DMS53 treated with DMSO at 0.1 percent for 48 hours (cell line): ENCODE data around the gene GPATCH11.

ENCODE experiments used
- DNase-seq: peaks from one replicate; lab custom pipeline; 2025; ENCODE audit not compliant: unreplicated experiment; lab: John Stamatoyannopoulos, UW

GPATCH11 gene

DNA sequence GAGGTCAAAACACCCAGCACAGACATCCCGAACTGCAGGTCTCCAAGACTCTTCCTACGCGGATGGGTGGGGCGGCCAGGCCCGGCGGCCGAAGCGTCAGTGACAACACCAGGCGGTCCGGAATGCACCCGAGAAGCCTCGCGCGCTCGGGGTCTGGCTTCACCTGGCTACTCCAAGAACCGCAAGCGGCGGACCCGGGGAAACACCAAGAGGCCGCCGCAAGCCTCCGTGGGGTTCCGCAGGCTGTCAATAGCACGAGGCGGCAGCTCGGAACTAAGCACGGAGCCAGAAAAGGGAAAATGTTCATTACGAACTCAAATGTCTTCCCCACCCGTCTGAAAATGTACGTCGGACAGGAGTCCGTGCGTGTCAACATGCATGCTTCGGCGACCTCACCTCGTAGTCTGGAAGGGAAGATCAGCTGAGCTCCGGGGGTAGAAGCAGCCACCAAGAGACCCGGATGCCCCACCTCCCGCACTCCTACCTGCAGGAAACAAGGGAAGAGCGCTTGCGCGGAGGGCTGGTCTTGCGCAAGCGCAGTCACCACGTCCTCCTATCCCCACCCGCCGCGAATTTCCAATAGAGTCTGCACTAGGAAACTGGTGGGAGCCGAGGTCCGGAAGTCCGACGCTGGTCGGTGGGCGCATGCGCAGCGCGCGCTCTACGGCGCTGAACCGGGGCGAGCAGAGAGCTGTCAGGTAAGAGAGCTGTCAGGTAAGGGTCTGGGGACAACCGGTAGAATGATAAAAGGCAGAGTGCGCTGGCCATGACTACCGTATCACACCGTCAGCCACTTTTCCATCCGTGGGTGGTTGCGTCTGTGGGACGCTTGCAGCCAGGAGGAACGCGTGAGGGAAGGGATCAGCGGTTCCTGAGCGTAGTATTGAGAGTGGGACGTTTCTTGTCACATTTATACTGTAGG, at the start of gene GPATCH11, which contains the start of gene HEATR5B:
TSS of gene GPATCH11 (plus strand) at position 646 of the 922 bp plus-strand sequence. CDS start 3,864 bp downstream, outside the sequence.
TSS of gene HEATR5B (minus strand) at position 500 of the 922 bp plus-strand sequence. CDS start 958 bp downstream, outside the sequence.
- peak; percentile 91 for DNase-seq

DNA sequence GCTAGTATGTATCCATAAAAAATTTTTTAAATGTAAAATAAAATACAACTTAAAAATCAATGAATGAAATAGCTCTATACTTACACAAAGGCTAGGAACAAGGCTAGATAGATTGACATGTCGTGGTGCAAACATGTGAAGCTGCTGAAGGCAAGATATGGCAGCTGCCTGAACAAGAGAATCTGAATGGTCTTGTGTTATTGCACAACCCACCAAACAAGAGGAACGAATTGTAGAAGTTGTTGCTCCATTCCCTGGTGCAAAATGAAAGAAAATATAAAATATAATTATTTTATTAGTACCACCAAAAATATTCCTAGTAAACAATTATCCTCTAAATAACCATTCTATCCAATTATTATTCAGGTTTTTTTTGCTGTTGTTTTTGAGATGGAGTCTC, 46.5 kb upstream of the GPATCH11 start:
- DNase-seq, result no peak

DNA sequence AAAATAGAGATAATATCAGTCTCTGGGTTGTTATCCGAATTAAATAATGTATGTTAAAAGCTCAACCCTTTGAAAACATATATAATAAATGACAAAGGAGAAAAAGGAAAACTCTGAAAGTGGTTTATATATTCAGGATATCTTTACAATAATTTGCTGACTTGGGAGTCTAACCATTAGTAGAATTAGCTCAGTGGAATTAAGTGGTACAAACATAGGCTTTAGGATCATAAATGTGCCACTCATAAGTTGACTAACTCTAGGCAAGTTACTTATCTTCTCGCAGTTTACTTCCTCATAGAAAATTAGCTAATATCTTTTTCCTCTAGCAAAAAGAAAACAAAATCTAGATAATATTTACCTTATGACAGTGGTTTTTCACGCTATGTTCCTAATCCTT, 44.7 kb upstream of the GPATCH11 start:
- no peak for DNase-seq

DNA sequence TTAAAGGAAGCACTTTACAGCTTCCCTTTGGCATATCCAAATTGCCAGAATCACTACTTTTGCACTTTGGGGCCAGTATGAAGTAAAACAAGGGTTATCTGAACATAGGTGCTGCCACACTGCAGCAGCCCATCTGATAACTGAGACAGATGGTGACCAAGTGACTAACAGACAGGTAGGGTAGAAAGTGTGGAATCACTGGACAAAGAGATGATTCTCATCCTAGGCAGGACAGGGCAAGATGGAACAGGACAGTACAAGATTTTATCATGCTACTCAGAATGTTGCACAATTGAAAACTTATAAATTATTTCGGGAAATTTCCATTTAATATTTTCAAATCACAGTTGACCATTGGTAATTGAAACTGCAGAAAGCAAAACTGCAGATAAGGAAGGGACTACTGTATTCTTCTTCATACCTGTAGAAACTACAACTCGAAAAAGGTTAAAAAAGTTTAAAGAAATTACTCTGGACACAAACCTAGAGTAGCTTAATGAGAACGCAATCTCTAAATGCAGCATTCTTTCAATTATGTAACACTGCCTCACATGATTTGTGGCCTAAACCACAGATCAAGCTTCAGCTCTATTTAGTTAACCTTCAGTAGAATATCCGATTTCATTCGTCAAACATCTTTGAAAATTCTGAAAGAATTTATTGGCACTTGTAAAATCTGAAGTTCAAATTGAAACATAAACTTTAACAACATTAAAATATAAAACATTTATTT, 31.6 kb upstream of the GPATCH11 start:
- no peak for DNase-seq

DNA sequence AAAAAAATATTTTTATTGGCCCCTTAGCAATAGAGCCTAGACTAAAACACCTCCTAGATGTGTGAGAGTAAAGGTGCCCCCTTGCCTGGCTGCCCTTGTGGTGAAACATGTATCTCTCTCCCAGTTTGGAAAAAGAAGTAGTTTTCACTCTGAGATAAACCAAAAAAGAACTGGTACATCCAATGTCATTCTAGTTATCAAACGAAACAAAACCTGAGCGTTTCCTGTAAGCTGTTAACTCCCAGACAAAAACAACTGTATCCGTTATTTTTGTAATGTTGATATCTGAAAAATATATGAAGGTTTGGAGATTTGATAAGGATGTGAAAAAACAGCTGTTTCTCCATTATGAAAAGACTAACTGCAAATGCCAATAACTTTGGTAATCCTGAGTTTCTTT, 24.5 kb upstream of the GPATCH11 start:
- no peak for DNase-seq

DNA sequence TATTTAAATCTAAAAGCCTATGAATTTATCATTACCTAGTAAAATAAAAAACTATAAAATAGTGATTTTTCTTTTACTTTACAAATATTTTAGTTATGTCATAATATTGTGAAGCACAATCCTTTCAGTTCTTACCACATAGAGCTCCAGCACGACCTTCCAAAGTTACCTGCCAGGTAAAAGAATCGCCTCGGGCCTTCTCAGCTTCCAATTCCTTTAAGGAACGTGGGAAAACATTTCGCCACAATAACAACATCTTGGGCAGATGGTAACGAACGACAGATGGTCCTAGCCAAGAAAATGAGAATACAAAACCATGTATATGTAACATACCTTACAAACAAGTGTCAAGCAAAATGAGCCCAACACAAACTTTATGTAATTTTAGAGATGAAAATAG, 23.9 kb upstream of the GPATCH11 start:
- DNase-seq, result no peak

DNA sequence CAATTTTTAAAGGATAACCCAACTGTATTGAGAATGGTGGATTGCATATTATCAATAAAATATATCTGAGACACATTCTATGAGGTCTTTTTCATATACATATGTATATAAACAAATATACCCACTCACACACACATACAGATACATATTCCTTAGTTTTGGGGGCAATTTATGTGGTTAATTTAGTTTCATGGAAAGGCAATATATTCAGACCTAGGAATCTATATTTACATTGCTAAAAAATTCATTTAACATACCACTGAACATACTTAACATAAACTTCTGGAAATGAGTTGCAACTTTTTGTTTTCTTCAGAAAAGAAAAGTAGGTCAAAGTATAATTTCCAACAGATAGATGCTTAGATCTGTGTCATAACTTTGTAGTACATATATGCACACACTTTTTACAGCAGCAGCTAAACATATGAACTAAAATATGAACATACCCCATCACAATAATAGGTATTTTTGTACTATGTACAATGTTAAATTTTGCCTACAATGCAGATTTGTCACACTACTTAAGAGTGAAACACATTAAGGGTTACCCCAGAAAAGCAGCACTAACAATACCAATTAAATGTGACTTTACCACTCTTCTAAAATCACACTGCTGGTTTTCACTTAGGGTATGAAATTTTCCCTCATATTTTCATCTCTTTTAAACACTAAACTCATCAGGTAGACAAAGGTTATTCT, 23.2 kb upstream of the GPATCH11 start:
- no peak for DNase-seq

DNA sequence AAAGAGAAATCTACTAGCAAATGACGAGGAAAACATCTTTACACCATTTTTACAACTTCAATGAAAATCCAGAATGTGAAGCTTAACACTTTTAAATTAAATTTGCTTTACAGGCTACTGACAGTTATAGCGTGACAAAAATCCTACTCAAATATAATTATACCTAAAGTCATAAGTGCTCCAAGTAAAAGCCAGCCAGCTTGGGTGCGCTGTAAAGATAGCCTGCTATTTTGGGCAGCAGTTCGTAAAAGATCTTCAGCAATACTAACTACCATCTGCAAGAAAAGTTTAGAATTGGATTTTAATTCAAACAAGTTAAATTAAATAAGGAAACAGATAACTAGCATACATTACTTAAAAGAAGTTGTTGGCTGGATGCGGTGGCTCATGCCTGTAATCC, 22.5 kb upstream of the GPATCH11 start:
- no peak for DNase-seq

DNA sequence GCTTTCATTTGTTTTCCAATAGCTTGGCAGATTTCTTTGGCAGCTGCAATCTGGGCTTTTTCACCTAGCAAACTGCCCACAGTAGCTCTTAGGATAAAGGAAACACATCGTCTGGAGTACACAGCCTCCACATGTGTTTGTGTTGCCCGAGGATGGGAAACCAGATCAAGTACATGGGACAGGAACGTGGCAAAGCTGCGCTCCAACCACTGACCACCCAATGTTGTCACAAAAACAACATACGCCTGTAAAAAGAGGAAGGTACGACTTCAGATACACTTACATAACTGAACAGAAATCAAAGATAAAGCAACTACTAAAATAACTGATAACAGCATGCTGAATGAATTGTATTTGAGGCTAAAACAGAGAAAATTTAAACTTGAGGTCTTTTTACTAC, 15.6 kb upstream of the GPATCH11 start:
- DNase-seq, result no peak

DNA sequence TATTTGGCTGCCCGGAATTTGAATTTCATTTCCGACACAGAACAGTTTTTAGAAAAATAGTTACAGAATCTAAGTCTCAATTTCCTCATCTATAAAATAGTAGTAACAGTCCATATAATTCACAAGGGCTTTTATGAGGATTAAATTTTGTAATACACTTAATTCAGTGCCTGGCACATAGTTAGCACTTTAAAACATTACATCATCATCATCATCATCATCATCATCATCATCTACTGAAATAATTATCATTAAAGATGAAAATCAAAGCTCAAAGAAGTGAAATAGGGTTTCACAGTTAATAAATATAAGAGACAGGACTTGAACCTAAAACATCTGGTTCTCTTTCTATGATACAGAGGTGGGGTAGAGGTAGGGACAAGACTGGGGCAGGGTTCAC, 13.4 kb upstream of the GPATCH11 start:
- DNase-seq, result no peak

DNA sequence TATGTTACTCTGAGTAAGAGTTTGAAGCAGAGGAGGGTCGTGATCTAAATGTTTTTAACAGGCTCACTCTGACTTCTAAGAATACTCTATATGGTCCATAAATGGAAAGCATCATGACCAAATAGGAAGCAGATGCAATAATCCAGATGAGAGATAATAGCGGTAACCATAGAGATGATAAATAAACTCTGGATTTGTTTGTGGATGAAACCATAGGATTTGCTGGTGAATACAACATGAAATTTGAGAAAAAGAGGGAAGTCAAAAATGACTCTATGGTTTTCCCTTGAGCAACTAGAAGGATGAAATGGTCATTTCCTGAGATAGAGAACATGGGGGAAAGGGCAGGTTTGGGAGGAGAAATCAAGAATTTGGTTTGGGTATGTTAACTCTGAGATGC, 4.1 kb upstream of the GPATCH11 start:
- DNase-seq, result no peak

DNA sequence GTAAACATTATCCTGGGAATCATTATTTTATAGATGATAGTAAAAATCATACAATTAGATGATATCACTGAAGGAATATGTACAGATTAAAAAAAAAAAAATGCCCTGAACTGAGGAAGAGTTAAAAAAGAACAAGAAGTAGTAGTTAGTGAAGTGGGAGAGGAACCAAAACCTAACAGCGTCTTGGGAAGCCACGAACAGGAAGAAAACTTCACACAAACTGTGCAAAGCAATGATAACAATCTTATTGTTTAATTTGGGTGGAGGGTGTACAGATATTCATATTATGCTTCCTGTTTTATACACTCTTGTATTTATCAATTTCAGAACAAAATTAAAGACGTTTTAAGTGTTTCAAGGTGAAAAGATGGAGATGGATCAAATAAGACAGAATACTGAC, 3.6 kb upstream of the GPATCH11 start:
- DNase-seq, result no peak

DNA sequence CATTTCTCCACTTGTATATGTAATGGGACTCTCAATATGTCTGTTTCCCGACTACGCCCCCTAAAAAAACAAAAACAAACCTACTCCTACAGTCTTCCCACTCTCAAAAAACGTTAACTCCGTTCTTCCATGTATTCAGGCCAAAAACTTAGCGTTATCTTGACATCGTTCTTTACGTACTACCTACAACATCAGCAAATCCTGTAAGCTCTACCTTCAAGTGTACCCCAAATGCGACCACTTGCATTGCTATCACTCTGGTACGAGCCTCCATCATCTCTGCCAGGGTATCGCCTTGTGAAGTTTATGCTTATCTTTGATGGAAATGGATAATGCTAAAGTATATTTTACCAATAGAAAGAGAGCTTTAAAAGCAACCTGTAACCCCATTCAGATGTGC, 479 bp downstream of the GPATCH11 start:
- no peak for DNase-seq

DNA sequence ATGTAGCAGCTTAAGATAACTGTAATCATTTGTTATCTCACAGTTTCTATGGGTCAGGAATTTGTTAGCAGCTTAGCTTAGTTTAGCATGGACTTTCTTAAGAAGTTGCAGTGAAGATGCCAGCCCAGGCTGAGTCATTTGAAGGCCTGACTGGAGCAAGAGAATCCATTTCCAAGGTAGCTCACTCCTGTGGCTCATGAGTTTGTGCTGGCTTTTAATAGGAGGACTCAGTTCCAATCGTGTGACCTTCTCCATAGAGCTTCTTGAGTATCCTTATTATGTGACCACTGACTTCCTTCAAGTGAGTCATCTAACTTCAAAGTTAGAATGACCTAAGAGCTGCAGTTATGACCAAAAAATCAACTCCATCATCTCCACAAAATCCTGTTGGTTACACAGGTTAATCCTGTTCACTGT, 1.4 kb downstream of the GPATCH11 start:
- no peak for DNase-seq

DNA sequence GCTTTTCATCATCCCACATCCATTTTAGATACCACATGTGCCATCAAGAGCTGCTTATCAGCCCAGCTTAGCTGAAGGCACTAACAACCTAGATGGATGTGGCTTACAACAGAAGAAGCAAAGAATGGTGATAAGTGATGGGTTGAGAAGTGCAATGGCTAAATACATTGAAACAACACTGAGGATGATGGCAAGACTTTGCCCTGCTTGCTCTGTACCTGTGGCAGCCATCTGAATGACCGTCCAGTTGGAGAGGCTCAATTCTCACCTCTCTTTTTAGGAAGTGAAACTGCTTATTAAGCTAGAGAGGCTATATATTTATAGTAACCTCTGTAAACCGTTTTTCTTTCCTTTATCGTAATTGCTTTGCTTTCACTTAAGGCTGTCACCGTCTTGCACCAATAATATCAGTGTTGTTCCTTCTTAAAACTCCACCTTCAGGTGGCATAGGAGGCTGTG, 5.7 kb downstream of the GPATCH11 start:
- DNase-seq, result no peak

DNA sequence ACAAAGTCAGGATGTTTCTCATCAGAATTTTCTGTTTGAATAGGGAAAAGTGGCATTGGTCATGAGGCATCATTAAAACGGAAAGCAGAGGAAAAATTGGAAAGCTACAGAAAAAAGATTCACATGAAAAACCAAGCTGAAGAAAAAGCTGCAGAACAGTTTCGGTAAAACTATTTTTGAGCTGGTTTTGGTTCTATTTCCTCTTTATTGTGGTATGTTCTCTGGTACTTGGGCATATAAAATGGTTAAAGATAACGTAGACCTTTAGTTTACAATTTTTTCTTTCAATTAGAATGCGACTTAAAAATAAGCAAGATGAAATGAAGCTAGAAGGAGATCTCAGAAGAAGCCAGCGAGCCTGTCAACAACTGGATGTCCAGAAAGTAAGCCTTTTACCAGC, 7.6 kb downstream of the GPATCH11 start:
- no peak for DNase-seq

DNA sequence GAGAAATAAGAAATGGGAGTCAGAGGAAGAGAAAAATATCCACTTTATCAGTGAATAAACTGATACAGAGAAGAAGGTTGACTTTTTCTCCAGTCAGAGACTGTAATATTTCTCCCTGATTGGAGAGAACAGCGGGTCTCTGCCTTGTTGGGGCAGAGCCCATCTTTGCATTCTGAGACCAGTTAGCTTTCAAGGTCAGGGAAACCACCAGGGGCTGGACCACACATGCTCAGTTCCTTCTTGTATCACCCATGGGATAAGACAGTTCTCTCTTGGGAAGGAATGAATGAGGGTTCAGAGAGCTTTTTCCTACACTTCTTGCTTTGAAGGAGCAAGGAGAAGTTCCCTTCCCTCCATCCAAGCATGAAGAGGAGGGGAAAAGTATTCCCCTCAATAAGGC, 12.2 kb downstream of the GPATCH11 start:
- no peak for DNase-seq

DNA sequence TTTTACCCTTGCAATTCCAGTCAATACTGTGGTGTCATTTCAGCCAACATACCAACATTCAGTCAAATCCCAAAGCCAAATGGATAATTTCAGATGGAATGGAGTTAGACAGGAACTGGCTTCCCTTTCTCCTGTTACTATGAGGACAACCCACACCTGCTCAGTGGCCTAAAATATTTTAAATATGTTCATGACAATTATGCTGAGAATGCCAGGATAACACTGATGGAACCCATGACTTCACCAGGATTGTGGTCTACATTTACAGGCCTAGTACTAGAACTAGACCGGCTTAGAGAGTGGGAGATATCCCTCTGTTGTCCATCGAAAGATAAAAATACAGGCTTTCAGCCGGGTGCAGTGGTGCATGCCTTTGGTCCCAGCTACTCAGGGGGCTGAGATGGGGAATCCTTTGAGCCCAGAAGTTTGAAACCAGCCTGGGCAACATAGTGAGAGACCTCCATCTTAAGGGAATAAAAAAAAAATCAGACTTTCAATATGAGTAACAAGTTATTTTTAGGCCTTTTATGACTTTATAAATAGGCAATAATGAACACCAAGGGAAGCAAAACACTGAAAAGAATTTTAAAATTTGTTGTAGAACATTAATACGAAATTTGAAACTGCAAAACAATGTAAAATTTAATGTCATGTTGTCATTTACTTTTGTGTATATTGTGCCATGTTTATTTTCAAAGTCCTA, 14.2 kb downstream of the GPATCH11 start:
- no peak for DNase-seq

DNA sequence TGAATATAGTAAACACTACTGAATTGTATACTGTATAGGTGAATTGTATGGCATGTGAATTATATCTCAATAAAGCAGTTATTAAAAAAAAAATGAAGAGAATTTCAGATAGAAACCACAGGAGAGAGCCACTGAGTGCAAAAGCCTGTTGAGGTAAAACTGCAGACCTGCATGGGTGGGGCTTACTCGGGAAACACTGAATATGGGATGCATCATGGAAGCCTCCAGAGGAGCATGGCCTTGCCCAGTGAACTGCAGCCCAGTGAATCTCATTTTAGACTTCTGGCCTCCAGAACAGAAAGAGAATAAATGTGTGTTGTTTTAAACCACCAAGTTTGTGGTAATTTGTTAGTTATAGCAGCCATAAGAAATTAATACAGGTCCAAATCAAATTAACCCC, 15.7 kb downstream of the GPATCH11 start:
- no peak for DNase-seq

DNA sequence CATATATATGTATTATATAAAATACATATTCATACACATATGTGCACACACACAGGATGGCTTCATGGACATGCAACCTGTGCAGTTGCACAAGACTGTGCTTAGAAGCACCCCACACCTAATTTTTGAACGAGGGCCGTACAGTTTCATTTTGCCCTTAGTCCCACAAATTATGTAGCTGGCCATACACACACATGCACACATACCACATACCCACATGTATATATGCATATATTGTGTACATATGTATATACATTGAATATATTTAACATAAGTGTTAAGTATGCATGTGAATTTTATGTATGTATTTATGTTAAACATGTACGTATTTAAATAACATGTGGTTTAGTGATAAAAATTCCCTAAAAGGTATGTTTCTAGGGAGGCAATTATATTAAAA, 18.3 kb downstream of the GPATCH11 start:
- DNase-seq, result no peak

DNA sequence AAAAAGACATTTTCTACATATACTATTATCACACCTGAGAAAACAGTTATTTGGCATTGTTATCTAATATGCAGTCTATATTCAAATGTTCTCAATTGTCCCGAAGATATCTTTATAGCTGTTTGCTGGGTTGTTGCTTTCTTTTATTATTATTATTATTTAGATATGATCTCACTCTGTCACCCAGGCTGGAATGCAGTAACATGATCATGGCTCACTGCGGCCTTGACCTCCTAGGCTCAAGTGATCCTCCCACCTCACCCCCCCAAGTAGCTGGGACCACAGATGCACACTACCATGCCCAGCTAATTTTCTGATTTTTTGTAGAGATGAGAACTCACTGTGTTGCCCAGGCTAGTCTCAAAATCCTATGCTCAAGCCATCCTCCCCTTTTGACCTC, 19.9 kb downstream of the GPATCH11 start:
- no peak for DNase-seq
